ENCODE data around the gene MRPS26. TPM values are rescaled to one million over a fixed set of nuclear protein-coding genes. Genes with fewer than 3 reads are reported as not detected.
A peak's percentile ranks its signal among the peaks of the same experiment; 100 is the strongest.

The MRPS26 gene
- total RNA-seq, result 10 to 100 TPM; 24.1 to 63.7 TPM
- polyA plus RNA-seq (ENCODE audit: insufficient read length in 2 of 2), result 10 to 100 TPM; 84.3 to 91.1 TPM
- long read RNA-seq, donor 1, transcript MRPS26-201 (4 exons, 1,127 nt), result major isoform, 52 of 76 reads
- long read RNA-seq, donor 1, partial matches to known transcripts, result 24 of 76 reads
- long read RNA-seq, donor 1, other reads (novel, unspliced or antisense), result 0 of 76 reads
- long read RNA-seq, donor 2, transcript MRPS26-201 (4 exons, 1,127 nt), result major isoform, 16 of 16 reads
- long read RNA-seq, donor 2, partial matches to known transcripts, result 0 of 16 reads
- long read RNA-seq, donor 2, other reads (novel, unspliced or antisense), result 0 of 16 reads
- long read RNA-seq, donor 3, transcript MRPS26-201 (4 exons, 1,127 nt), result major isoform, 18 of 18 reads
- long read RNA-seq, donor 3, partial matches to known transcripts, result 0 of 18 reads
- long read RNA-seq, donor 3, other reads (novel, unspliced or antisense), result 0 of 18 reads
- long read RNA-seq, donor 4, transcript MRPS26-201 (4 exons, 1,127 nt), result major isoform, 60 of 74 reads
- long read RNA-seq, donor 4, partial matches to known transcripts, result 14 of 74 reads
- long read RNA-seq, donor 4, other reads (novel, unspliced or antisense), result 0 of 74 reads

- Histone ChIP-seq H3K4me1 (ENCODE audit: control insufficient read depth, insufficient read depth, low read length) (peaks cover 31% of the 10 kb centered on the region), H3K27me3 (ENCODE audit: control insufficient read depth, insufficient read depth, low read length) (no peaks in the 10 kb centered on the region), H3K4me3 (ENCODE audit: low read depth, low read length) (peak within 1 kb of the TSS; percentile 74), H3K9me3 (ENCODE audit: control insufficient read depth, insufficient read depth, low read length) (no peaks in the 10 kb centered on the region), H3K27ac (ENCODE audit: low read depth, low read length) (peak within 1 kb of the TSS; percentile 89), H3K36me3 (ENCODE audit: control insufficient read depth, insufficient read depth, low read length) (peaks cover 54% of the 10 kb centered on the region)
- under 1% methylated on average over 104 of the region's 104 CpGs for WGBS (ENCODE audit: insufficient coverage)
- peak; percentile 77 to 96 (median 86) for DNase-seq (ENCODE audit: low read depth in 4 of 6, low spot score in 6 of 6)
Measured at GRCh38 chr20:3045816-3046676, at the start of gene MRPS26. Gene MRPS26 (plus strand): TSS chr20:3046052. CDS start chr20:3046069, 17 bp downstream.

DNA sequence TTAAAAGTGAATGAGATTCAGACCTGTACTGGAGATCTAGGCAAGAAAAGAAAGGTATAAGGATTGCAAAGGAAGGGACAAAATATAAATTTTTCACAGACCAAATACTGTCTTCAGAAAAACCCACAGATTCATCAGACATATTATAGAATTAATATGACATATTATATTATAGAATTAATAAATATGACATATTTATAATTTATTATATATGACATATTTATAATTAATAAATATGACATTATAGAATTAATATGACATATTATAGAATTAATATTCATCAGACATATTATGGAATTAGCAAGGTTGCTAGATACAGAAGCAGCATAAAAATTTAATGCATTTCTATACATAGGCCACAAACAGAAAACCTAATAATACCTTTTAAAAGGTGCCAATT is 47.1 kb upstream of the MRPS26 start:
- peaks cover 23% of the 10 kb centered on the region for H3K36me3 ChIP-seq (ENCODE audit: control insufficient read depth, insufficient read depth, low read length)
- no peak for DNase-seq (ENCODE audit: low read depth in 4 of 6, low spot score in 6 of 6)
- no peaks in the 10 kb centered on the region for H3K27me3 ChIP-seq (ENCODE audit: control insufficient read depth, insufficient read depth, low read length)

DNA sequence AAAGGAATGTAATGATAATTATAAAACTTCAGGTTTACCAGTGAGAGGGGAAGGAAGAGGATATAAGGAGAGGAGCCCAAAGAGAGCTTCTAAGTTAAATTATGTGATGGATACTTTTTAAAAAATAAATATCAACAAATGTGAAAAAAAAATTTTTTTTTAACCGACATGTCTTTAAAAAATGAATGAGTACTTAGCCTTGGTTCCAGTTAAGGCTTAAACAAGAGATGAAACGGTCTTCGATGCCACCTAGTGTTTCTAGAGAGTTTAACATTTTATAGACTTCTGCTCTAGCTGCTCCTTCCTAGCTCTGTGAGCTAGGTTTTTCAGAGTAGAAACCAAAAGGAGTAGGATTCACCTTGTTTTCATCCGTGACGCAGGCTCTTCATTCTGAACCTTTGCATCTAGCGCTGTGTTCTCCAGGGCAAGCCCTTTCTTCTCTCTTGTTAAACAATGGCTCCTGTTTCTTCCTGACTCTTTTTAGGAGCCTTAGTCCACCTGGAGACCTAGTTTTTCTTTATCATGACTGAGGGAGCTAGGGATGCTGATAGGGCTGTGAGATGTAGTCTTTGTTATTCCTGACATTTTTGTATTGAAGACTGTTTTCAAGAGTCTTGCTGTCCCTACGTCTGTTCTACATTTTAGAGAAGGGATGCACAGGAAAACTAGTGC is 44.9 kb upstream of the MRPS26 start:
- peaks cover 20% of the 10 kb centered on the region for H3K36me3 ChIP-seq (ENCODE audit: control insufficient read depth, insufficient read depth, low read length)
- no peaks in the 10 kb centered on the region for H3K4me1 ChIP-seq (ENCODE audit: control insufficient read depth, insufficient read depth, low read length)
- H3K4me3 ChIP-seq (ENCODE audit: low read depth, low read length), result no peak overlapping the region
- no peaks in the 10 kb centered on the region for H3K9me3 ChIP-seq (ENCODE audit: control insufficient read depth, insufficient read depth, low read length)
- WGBS (ENCODE audit: insufficient coverage), result 59% methylated on average over 4 of the region's 7 CpGs
- H3K27ac ChIP-seq (ENCODE audit: low read depth, low read length), result no peak overlapping the region
- peak; percentile 32 to 89 (median 56) for DNase-seq (ENCODE audit: low read depth in 4 of 6, low spot score in 6 of 6)
- H3K27me3 ChIP-seq (ENCODE audit: control insufficient read depth, insufficient read depth, low read length), result no peaks in the 10 kb centered on the region

More for the DNA sequence above, 47.1 kb upstream of the MRPS26 start:
- Histone ChIP-seq H3K27ac (ENCODE audit: low read depth, low read length) (no peak overlapping the region), H3K9me3 (ENCODE audit: control insufficient read depth, insufficient read depth, low read length) (no peaks in the 10 kb centered on the region), H3K4me1 (ENCODE audit: control insufficient read depth, insufficient read depth, low read length) (no peaks in the 10 kb centered on the region), H3K4me3 (ENCODE audit: low read depth, low read length) (no peak overlapping the region)

GRCh38 chr20:3003416-3003815 is 42.4 kb upstream of the MRPS26 start:
- no CpG with 5 or more reads among the region's 2 CpGs for WGBS (ENCODE audit: insufficient coverage)
- Histone ChIP-seq H3K4me3 (ENCODE audit: low read depth, low read length) (no peak overlapping the region), H3K9me3 (ENCODE audit: control insufficient read depth, insufficient read depth, low read length) (no peaks in the 10 kb centered on the region), H3K27me3 (ENCODE audit: control insufficient read depth, insufficient read depth, low read length) (no peaks in the 10 kb centered on the region), H3K36me3 (ENCODE audit: control insufficient read depth, insufficient read depth, low read length) (peaks cover 23% of the 10 kb centered on the region), H3K27ac (ENCODE audit: low read depth, low read length) (no peak overlapping the region), H3K4me1 (ENCODE audit: control insufficient read depth, insufficient read depth, low read length) (no peaks in the 10 kb centered on the region)
- DNase-seq (ENCODE audit: low read depth in 4 of 6, low spot score in 6 of 6), result no peak

DNA sequence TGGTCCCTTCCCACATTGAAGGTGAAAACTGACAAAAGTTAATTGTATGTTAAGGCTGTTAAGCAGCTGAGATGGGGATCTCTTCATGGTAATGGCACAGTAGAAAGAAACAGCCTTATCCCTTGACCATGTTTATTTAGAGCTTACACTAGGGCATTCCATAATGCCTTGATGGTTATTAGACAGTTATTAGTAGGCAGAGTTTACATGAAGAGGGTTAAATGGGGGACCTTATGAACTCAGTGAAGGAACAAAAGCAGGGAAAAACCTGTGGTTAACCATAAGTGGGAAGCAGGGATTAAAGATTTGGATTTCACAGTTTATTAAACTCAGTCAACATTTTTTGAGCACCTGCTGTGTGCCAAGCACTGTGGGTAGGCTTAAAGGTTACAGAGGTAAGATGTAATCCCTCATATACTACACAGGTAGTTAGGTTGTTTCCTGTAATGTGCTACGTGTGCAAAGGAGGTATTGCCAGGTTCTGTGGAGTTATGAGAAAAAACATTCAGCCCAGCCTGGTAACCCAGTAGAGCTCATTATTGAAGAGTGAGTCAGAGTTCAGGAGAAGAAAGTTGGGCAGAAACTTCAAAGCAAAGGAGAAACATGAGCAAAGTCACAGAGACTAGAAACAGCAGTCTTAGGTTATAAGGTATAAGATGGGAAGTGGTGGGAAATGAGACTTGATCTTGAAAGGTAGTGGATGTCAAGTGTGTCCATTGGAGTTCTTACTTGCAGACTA is 34.7 kb upstream of the MRPS26 start:
- H3K36me3 ChIP-seq (ENCODE audit: control insufficient read depth, insufficient read depth, low read length), result peaks cover 47% of the 10 kb centered on the region
- H3K27ac ChIP-seq (ENCODE audit: low read depth, low read length), result no peak overlapping the region

DNA sequence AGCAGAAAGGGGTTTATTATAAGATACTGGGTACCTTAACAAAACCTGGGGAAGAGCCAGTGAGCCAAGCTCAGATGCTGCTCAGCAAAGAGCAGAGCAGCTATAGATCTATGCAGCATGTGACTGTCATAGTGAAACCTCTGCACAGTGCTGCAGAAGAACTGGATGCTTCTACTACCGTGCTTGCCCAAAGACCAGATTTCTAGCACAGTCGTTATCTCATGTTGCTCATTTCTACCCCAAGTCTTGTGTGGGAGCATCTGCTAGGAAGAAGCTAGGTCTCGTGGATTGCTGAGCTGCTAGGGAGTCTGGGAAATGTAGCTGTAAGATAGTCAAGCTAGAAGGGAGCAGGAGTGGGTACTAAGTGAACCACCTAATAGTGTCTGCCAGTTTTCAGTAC is 34.1 kb upstream of the MRPS26 start:
- H3K27me3 ChIP-seq (ENCODE audit: control insufficient read depth, insufficient read depth, low read length), result no peaks in the 10 kb centered on the region
- no peak overlapping the region for H3K27ac ChIP-seq (ENCODE audit: low read depth, low read length)
- no peaks in the 10 kb centered on the region for H3K4me1 ChIP-seq (ENCODE audit: control insufficient read depth, insufficient read depth, low read length)
- peaks cover 44% of the 10 kb centered on the region for H3K36me3 ChIP-seq (ENCODE audit: control insufficient read depth, insufficient read depth, low read length)
- H3K4me3 ChIP-seq (ENCODE audit: low read depth, low read length), result no peak overlapping the region
- WGBS (ENCODE audit: insufficient coverage), result 100% methylated on average over 3 of the region's 3 CpGs
- peak in 1 of 6 donors; percentile 8 for DNase-seq (ENCODE audit: low read depth in 4 of 6, low spot score in 6 of 6)
- no peaks in the 10 kb centered on the region for H3K9me3 ChIP-seq (ENCODE audit: control insufficient read depth, insufficient read depth, low read length)

More for the DNA sequence above, 34.7 kb upstream of the MRPS26 start:
- no peak for DNase-seq (ENCODE audit: low read depth in 4 of 6, low spot score in 6 of 6)
- no peaks in the 10 kb centered on the region for H3K4me1 ChIP-seq (ENCODE audit: control insufficient read depth, insufficient read depth, low read length)
- WGBS (ENCODE audit: insufficient coverage), result 100% methylated on average over 1 of the region's 1 CpG
- H3K4me3 ChIP-seq (ENCODE audit: low read depth, low read length), result no peak overlapping the region
- H3K27me3 ChIP-seq (ENCODE audit: control insufficient read depth, insufficient read depth, low read length), result no peaks in the 10 kb centered on the region
- no peaks in the 10 kb centered on the region for H3K9me3 ChIP-seq (ENCODE audit: control insufficient read depth, insufficient read depth, low read length)

DNA sequence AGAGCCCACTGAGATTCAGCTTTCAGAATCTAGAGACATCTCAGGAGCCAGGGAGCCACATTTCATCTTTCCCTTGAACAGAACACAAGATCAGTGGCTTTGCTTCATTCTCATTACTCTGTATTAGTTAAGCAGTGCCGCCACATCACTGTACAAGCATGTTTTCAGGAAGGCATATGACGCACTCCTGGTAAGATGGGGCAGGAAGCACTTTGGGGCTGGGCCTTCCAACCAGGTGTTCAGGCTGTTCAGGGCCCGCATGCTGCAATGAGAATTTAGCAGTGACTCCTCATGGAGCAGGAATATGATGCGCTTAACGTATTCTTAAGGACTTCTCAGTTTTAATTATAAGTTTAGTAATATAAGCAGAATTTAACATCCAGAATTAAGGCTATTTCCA is 32.1 kb upstream of the MRPS26 start:
- Histone ChIP-seq H3K9me3 (ENCODE audit: control insufficient read depth, insufficient read depth, low read length) (no peaks in the 10 kb centered on the region), H3K36me3 (ENCODE audit: control insufficient read depth, insufficient read depth, low read length) (peaks cover 44% of the 10 kb centered on the region), H3K27ac (ENCODE audit: low read depth, low read length) (no peak overlapping the region), H3K4me3 (ENCODE audit: low read depth, low read length) (no peak overlapping the region), H3K4me1 (ENCODE audit: control insufficient read depth, insufficient read depth, low read length) (no peaks in the 10 kb centered on the region), H3K27me3 (ENCODE audit: control insufficient read depth, insufficient read depth, low read length) (no peaks in the 10 kb centered on the region)
- 100% methylated on average over 2 of the region's 5 CpGs for WGBS (ENCODE audit: insufficient coverage)
- DNase-seq (ENCODE audit: low read depth in 4 of 6, low spot score in 6 of 6), result no peak

DNA sequence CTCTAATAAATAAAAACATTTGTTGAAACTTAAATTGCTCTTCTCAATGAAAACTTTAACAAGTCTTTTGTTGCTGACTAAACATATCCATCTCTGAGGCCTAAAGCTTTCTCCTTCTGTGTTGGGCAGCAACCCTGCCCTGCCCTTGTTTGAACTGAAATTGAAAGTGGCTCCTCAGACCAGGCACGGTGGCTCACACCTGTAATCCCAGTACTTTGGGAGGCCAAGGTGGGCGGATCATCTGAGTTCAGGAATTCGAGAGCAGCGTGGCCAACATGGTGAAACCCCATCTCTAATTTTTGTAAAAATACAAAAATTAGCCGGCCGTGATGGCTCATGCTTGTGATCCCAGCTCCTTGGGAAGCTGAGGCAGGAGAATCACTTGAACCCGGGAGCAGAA is 31.7 kb upstream of the MRPS26 start:
- no peak for DNase-seq (ENCODE audit: low read depth in 4 of 6, low spot score in 6 of 6)
- 93% methylated on average over 7 of the region's 7 CpGs for WGBS (ENCODE audit: insufficient coverage)
- H3K4me3 ChIP-seq (ENCODE audit: low read depth, low read length), result no peak overlapping the region
- H3K27me3 ChIP-seq (ENCODE audit: control insufficient read depth, insufficient read depth, low read length), result no peaks in the 10 kb centered on the region
- no peak overlapping the region for H3K27ac ChIP-seq (ENCODE audit: low read depth, low read length)
- peaks cover 40% of the 10 kb centered on the region for H3K36me3 ChIP-seq (ENCODE audit: control insufficient read depth, insufficient read depth, low read length)
- H3K9me3 ChIP-seq (ENCODE audit: control insufficient read depth, insufficient read depth, low read length), result no peaks in the 10 kb centered on the region
- H3K4me1 ChIP-seq (ENCODE audit: control insufficient read depth, insufficient read depth, low read length), result no peaks in the 10 kb centered on the region

GRCh38 chr20:3014662-3015061 is 31.2 kb upstream of the MRPS26 start:
- Histone ChIP-seq H3K4me3 (ENCODE audit: low read depth, low read length) (no peak overlapping the region), H3K27ac (ENCODE audit: low read depth, low read length) (no peak overlapping the region), H3K36me3 (ENCODE audit: control insufficient read depth, insufficient read depth, low read length) (peaks cover 43% of the 10 kb centered on the region), H3K4me1 (ENCODE audit: control insufficient read depth, insufficient read depth, low read length) (no peaks in the 10 kb centered on the region), H3K27me3 (ENCODE audit: control insufficient read depth, insufficient read depth, low read length) (no peaks in the 10 kb centered on the region), H3K9me3 (ENCODE audit: control insufficient read depth, insufficient read depth, low read length) (no peaks in the 10 kb centered on the region)
- no peak for DNase-seq (ENCODE audit: low read depth in 4 of 6, low spot score in 6 of 6)
- WGBS (ENCODE audit: insufficient coverage), result 83% methylated on average over 1 of the region's 3 CpGs
